UCSD-AML1 (cell line): ENCODE data around the gene LBHD2.

Experiments
- DNase-seq: peaks from one replicate; lab custom pipeline; 2025; ENCODE audit not compliant: unreplicated experiment; lab: John Stamatoyannopoulos, UW

Gene LBHD2

DNA sequence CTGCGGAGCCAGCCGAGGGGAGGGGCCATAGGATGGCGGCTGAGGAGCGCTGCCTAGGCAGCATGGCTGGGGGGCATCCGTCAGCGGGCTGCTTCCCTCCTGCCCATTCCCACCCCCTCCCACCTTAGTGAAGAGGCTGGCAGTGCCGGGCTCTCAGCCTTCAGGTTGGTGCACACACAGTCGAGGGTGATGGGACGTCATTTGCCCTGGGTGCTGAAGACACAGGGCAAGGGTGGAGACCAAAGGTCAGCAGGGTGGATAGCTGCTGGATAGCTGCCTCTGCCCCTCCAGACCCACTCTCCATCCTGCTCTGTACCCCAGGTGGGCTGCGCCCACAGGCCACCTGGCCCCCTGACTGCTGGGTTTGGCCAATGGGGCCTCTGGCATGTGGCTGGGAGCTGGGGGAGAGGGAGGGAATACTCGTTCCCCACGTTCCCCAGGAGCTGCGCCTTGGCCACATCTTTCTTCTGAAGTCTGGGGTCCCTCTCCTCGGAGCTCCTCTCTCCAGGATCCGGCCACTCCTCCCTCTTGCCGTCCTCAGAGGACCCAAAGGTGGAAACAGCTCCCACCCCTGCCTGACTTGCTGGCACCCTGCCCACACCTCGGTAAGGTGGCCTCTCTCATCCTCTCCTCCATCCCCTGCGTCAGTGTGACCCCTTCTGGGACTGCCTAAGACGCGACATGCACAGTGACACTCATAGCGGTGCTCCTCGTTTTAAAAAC lies 15.5 kb upstream of the LBHD2 start:
- DNase-seq = no peak

DNA sequence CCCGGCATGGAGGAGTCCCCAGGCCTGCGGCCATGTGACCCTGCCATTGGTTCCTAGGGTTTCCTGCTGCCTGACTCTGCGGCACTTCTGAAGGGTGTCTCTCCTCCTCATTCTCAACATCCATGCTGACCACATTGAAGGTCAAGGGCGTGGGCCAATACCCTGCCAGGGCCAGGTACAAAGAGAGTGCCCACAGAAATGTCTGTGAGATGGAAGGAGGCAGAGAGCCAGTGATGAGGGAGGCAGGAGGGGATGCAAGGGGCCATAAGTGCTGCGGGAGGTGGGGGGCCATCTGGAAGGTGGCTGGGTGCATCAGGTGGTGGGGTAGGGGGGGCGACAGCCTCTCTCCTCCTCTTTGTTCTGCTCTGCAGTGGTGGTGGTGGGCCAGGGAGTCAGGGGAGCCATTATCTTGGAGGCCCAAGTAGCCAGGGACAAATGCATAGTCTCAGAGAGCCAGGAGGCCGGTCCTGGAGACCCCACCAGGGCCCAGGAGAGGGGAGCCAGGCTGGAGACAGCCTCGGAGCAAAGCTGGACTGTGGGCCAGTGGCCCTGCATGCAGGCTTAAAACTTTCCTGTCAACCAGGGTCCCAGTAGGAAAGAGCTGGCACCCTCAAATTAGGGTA lies 13.6 kb upstream of the LBHD2 start:
- DNase-seq = no peak

DNA sequence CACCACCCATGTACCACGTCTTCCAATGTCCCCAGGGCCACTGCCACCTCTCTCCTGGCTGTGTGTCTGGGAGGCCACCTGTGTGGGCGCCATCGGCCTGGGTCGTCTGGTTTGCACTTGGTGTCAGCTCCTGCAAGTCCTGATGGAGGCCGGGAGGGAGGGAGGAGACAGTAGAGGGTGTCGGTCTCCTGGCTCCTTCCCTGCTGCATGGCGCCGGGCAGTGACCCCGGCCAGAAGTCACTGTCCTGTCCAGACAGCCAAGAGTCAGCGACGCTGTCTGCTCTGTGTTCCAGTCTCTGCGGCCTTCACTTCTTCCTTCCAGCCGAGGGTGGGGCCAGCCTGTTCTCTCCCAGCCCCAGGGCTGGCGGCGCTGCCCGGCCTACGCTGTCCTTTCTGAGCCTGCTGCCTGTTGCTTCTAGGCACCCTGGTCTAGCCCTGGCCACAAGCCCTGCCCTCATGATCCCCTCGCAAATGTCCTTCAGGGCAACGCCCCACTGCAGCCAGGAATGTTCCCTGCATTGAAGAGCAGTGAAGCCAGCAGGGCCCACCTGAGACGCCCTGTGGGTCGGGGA lies 13.0 kb upstream of the LBHD2 start:
- DNase-seq = no peak

DNA sequence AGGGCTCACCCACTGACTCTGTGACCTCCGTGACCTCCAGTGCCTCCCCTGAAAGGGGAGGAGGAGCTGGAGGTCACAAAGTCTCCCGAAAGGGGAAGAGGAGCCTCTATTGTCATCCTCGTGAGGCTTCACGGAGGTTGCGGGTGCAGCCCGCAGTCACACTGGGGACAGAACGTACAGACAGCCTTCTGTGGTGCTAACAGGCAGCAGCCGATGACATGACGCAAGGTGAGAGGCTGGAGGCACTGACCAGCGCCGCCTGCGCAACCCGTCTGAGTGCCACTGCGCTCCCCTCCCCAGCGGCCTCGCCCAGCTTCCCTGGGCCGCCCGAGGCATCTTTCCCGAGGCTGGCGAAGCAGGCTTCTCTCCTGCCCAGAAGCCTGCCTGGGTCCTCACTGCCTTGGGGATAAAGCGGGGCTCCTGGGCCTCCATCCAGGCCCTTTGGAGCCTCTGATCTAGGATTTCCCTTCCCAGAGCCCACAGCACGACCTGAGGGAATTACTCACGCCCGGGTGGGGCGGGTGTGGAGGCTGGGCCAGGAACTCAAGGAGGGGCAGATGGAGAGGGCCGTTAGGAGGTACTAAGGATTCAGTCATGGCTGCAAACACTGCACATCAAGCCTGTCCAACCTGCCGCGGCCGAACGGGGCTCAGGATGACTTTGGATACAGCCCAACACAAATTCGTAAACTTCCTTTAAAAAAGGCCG lies 12.3 kb upstream of the LBHD2 start:
- no peak for DNase-seq

DNA sequence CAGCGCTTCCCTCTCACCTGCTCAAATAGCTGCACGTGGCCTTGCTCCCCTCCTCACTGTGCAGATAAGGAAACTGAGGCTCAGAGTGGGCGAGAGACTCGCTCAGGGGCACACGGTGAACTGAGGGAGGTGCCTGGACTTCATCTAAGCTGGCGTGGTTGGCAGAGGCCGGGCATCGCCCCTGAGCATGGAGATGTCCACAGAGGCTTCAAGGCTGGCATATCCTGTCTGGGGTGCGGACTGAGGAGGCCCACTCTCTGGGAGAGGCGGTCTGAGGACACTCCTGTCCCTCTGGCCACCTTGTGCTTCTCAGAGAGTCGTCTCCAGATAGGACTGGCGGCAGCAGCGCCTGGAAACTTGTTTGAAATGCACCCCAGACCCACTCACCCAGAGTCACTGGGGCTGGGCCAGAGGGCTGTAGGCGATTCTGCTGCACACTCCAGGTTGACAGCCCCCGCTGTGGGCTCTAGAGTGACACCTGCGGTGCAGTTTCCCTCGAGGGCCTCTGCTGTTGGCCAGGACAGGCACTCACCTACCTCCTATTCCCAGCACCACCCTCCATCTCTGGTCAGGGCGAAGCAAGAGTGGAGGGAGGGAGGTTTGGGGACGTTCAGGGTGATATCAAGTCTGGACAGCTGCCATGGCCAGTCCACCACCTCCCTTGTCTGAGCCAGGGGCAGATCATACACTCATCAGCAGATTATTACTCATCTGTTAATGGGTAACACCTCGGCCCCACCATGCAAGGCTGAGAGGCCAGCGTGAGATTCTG lies 11.2 kb upstream of the LBHD2 start:
- DNase-seq = no peak

DNA sequence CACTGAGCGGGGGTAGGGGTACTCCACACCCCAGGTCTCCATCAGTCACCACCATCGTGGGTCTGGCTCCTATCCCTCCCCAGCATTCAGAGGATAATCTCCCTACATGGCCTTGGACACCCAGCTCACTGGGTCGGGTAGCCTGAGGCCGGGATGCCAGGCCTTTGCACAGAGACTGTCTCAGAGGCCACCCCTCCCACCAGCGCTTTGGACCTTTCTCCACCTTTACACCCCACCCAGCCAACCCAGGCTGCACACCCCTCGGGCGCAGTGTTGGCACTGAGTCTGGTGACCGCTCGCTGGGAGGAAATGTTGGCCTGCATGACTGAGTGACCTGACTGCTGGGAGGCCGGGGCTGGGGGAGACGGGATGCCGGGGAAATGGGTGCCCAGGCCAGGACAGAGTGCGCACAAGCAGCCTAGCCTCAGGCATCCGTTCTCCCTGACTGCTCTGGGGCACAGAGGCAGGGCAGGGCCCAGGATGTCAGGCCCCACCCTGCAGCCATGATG lies 10.6 kb upstream of the LBHD2 start:
- no peak for DNase-seq

DNA sequence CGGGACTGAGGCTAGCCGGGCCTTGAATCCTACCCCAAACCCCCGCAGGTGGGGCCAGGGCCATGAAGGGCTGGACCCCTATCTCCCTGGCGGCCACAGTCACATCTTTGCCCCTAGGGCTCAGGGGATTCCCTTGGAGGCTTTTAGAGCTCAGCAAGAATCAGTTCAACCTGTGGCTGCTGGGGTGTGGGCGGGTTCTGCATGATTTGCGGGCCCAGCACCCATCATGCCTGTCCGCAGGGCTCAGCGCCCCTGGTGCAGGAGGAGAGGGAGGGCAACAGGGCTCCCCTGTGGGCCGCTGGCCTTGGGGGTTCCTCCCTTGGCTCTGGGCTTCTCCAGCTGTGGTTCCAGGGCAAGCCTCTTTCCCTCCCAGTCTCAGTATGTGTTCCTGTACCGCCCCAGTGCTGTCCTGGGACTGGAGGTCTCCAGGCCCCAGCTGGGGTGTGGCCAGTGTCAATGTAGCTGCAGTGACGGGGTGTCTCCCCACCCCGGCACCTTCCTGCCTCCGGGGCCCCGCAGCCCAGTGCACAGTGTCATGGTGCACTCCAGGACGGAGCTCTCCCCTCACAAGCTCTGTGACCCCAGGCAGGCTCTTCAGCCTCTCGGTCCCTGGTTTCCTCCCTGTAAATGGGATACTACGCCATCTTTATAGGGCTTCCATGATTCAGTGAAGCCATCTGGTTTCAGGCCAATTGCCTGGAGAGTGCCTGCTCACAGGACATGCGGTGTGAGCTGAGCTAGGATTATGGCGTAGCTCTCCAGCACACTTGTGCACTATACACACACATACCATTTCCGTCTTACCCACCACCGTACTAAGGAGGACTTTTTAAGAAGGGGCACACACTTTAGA lies 9.9 kb upstream of the LBHD2 start:
- DNase-seq = no peak

DNA sequence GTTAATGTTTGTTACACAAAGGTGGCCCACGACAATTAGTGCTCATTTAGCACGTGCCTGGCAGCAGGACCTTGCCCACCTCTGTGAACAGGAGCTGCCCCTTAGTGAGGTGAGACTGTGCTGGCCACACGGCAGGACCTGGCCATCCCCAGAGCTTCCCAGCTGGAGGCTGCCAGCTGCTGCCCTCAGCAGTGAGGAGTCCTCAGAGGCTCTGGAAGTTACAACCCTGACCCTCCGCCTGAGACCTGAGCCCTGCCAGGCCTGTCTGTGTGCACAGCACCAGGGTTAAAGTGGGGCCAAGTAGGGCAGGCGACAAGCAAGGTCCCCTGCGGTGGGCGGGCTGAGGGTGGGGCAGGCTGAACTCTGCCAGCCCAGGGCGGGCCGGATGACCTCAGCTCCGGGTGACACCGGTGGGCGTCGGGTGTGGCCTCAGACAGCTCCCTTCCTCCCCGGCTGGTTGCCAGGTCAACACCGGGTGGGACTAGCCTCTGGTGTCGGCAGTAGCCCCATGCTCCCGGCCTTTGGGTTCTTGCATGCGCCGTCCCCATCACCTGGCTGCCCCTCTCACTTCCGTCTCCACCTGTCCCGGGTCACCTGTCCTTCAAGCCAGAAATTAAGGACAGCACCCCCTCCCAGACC lies 9.2 kb upstream of the LBHD2 start:
- no peak for DNase-seq

DNA sequence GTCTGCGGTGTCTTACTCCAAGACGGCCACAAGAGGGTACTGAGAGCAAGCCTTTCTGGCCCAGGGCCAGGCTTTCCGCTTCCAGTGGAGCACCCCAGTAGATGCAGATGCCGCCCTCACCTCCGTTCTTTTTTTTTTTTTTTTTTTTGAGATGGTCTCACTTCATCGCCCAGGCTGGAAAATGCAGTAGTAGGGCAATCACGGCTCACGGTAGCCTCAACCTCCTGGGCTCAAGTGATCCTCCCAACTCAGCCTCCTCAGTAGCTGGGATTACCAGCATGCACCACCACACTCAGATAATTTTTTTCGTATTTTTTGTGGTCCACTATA lies 5.6 kb upstream of the LBHD2 start:
- peak; percentile 74 for DNase-seq

DNA sequence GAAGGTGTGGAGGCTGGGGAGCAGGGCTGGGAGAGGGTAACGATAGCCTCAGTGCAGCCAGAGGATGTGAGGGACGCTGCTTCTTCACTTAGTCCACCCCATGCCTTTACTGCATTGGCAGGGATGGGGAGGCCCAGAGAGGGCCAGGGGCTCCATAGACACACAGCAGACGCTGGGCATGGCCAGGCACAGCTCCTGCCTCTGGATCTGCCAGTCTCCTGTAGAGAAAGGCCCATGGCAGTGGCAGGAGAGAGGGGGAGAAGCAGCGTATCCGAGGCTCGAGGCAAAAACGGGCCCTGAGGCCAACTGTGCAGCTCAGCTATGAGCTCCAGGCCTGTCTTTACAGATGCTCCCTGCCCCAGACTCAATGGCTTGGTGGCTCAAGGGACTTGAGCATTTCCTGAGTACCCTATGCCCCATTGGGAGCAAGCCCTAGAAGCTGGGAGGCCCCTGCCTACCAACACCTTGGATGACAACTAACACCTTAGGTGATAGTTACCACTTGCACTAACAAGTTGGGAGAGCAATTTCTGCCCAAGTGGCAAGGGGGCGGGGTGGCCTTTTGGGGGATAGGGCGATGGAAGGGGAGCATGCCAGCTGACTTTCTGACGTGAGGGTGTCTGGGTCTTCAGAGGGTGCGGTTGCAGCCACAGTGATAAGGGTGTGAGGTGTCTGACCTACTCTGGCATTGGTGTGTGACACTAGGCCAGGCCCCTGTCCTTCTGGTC lies 5.0 kb upstream of the LBHD2 start:
- DNase-seq = no peak

DNA sequence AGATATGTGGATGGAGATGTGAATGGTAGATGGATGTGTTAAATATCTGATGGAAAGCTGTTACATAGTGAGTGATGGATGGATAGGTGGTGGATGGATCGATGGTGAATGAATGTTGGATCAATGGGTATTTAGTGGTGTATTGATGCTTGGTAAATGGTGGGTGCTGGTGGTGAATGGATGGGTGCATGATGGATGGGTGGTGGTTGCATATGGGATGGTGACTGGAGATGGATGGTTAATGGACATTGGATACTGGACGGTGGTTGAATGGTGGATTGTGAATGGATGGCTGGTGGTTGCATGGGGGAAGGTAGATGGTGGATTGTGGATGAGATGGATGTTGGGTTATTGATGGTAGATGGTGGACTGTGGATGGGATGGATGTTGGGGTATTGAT lies 2.1 kb upstream of the LBHD2 start:
- no peak for DNase-seq

DNA sequence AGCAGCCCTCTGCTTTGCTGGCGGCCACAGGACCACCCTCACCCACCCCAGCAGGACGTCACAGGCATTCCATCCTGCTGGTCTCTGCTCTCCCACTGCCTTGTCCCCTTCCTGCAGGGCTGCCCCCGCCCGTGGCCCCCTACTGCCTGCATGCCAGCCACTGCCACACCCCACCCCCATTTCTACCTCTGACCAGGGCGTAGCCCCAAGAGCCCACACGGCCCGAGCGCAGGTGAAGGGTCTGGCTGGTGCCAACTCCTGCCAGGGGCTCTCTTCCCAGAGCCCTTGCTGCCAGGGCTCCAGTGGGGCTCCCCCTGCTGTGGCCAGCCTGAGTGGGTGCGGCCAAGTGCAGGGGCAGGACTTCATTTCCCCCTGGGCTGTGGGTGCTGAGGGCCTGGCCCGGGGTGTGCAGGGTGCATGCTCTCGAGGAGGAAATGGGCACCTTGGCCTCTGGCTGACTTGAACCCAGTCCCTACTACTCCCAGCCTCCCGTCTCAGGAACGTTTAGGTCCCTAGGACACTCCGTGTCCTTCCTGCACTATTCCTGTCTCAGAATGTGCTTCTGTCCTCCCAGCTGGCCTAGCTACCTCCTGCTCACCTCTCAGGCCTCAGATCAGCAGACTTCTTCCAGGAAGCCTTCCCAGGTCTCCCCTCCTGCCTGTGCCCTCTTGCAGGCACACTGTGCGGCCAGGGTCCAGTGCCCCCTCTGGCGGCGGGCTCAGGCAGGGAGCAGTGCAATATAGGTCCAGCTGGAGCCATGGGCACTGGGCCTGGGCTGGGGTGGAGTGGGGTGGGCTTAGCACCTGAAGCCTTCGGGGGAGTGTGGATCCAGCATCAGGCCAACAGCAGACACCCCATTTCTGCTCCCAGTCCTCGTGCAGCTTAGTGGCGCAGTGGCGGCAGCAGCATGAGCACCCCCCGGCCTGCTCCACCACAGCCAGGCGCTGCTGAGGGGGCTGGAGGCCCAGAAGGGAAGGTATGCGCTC lies 1.4 kb downstream of the LBHD2 start:
- no peak for DNase-seq

DNA sequence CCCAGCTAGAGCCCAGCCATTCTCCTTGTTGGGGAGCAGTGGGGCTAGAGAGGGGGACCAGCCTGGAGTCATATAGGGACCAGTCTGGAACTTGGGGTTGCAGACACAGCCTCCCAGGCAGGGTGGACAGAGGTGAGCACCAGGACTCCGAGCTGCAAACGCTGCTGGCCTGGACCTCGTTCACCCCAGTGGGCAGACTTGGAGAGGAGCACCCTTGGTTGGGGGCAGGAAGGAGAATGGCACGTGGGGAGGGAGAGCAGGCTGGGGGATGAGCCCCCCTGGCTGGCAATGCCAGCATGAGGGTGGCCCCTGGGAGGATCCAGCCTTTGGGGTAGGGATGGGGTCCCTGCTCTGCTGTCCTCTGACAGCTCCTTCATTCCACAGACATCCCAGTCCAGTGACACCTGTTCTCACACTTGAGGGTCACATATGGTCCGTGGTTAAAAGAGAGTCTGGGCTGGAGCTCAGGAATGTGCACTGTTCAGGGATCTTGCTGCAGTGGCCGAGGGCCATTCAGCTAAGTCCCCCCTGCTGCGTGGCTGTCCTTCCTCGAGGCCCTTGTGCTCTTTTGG lies 2.8 kb downstream of the LBHD2 start:
- DNase-seq = no peak

DNA sequence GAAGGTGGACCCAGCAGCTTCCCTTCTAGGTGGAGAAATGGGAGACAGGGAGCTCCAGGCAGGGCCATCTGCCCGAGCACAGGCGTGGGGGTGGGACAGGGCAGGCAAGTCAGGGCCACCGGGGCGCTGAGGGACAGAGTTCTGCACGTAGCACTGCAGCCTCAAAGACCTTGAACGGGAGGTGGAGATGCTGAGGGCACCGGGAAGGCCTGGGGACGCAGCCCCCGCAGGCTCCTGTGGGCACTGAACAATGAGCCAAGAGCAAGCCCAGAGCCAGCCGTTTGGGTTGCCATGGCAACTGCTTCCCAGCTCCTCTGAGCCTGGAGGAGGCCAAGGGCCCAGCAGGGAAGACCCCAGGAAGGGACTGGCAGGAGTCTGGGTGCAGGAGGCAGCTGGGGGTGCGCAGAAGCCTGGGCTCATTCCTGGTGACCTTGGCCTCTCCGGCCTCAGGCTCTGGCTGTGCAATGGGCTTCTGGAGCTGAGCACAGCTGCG lies 3.4 kb downstream of the LBHD2 start:
- DNase-seq = no peak

DNA sequence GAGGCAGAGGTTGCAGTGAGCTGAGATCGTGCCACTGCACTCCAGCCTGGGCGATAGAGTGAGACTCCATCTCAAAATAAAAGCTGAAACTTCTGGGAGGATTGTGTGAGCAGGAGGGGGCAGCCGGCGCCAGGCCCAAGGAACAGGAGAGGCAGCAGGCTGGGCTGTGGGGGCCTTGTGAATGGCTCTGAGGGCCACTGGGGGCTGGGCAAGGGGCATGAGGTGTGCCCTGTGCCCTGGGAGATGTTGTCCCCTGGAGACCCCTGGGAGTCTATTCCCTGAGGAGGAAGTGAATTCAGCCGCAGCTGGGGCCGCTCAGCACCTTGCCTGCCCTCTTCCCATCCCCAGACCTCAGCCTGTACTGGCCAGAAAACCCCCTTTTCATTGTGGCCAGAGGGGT lies 4.9 kb downstream of the LBHD2 start:
- DNase-seq = no peak

DNA sequence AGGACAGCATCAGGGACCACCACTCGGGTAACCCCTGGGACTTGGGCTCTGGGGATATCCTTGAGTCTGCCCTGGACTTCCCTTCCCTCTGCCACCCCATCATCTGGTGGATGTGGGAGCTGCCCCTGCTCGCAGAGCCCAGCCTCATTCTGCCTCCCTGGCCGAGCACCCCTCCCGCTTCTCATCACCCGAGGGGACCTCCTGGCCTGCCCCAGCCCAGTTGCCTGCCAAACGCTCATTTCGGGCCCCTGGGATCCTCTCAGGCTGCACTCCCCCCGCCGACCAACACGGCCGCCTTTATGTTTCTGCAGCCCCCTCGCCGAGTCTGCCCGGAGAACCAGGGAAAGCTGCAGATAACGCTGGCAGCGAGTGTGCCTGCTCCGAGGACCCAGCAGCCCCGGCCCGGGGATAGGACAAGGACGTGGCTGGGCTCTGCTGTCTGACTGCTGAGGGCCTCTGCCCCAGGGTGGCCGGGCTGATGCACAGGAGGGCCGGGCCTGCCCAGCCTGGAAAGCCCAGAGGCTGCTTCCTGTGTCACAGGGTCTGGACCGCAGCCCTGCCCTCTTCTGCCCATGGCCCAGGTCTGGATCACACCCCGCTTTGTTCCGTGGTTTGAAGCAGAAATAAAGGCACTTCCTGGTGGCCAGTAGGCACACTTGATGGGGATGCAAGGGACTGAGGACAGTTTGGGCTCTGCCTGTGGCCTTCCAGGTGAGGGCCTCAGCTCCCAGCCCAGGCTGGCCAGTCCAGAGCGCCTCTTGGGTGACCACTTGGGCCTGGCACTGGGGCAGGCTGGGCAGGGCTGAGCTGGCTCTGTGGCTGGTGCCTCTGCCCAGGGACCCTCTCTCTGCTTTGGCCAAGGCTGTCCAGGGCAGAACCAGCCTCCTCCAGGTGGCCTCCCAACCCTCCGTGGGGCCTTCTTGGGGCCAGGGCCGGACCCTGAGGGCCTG lies 5.7 kb downstream of the LBHD2 start:
- DNase-seq = peak; percentile 44
